B cell (primary cell): Measurements from ENCODE around the gene PRRG2. TPM values are rescaled to one million over a fixed set of nuclear protein-coding genes. Genes with fewer than 3 reads are reported as not detected.

Source experiments
- ATAC-seq: fragments of 200-7000 bp; cut with Tn5 transposase; one replicate; pipeline ENCODE4 v1.10.0; 2021; ENCODE audit warnings: low read depth, mild to moderate bottlenecking, moderate number of reproducible peaks, moderate library complexity
- CTCF ChIA-PET: fragments of 350-600 bp; sonication (Branson Sonifier 250); formaldehyde crosslinking; loops from one replicate; lab custom pipeline; 2021; ENCODE audit warnings: antibody characterized with exemption, inconsistent platforms; lab: Charles Lee
- POLR2A ChIA-PET: fragments of 350-600 bp; sonication (Branson Sonifier 250); formaldehyde crosslinking; loops from one replicate; lab custom pipeline; 2021; ENCODE audit warnings: antibody characterized with exemption; lab: Charles Lee
- DNase-seq: peaks from one replicate; pipeline ENCODE4 v3.0.0; 2013
- H2AFZ ChIP-seq: 2 replicates; pipeline ENCODE4 v1.6.1; 2012; ENCODE audit warnings: mild to moderate bottlenecking, low read depth, low read length; ENCODE audit not compliant: insufficient read depth, poor library complexity, severe bottlenecking
- H3K27ac ChIP-seq, 2 donors: 1 replicate in 1 of 2; 2 replicates in 1 of 2; pipeline ENCODE4 v1.5.1; 2012 to 2013; ENCODE audit warnings: low read length in 2 of 2, mild to moderate bottlenecking in 2 of 2, moderate library complexity in 1 of 2
- H3K27me3 ChIP-seq, 4 experiments: fragments of 200-600 bp in 1 of 4; sonication (generic) in 1 of 4; replicated peaks in 1 of 4; 1 replicate in 2 of 4; 2 replicates in 2 of 4; pipeline versions ENCODE4 v1.6.1 to v1.7.0; 2013 to 2016; ENCODE audit warnings: low read length in 3 of 4, mild to moderate bottlenecking in 2 of 4, mixed read lengths in 1 of 4, moderate library complexity in 1 of 4; ENCODE audit not compliant: insufficient read depth in 4 of 4, control insufficient read depth in 3 of 4; ENCODE audit errors: control extremely low read depth in 1 of 4
- H3K36me3 ChIP-seq, 2 experiments: replicated peaks in 1 of 2; 1 replicate in 1 of 2; 2 replicates in 1 of 2; pipeline versions ENCODE4 v1.6.1 to v1.7.1; 2013; ENCODE audit warnings: low read length in 1 of 2; ENCODE audit not compliant: insufficient read depth in 2 of 2, control insufficient read depth in 1 of 2; ENCODE audit errors: control extremely low read depth in 1 of 2, extremely low read depth in 1 of 2
- H3K4me1 ChIP-seq, 2 donors: fragments of 200-600 bp in 1 of 2; sonication (generic) in 1 of 2; 1 replicate in 1 of 2; 2 replicates in 1 of 2; pipeline versions ENCODE4 v1.5.1 to v1.6.1; 2013 to 2017; ENCODE audit warnings: low read length in 2 of 2; ENCODE audit not compliant: control insufficient read depth in 2 of 2, insufficient read depth in 2 of 2
- H3K4me2 ChIP-seq: replicated peaks from 2 replicates; pipeline ENCODE3; 2012; ENCODE audit warnings: mild to moderate bottlenecking, low read depth, low read length; ENCODE audit not compliant: poor library complexity, severe bottlenecking
- H3K4me3 ChIP-seq, 5 experiments: fragments of 200-600 bp in 1 of 5; sonication (generic) in 1 of 5; 1 replicate in 3 of 5; 2 replicates in 2 of 5; pipeline versions ENCODE4 v1.5.1 to v1.7.0; 2011 to 2016; ENCODE audit warnings: low read length in 4 of 5, mild to moderate bottlenecking in 4 of 5, low read depth in 2 of 5, control low read depth in 1 of 5, moderate library complexity in 1 of 5; ENCODE audit not compliant: insufficient read depth in 1 of 5; ENCODE audit errors: control extremely low read depth in 1 of 5, extremely low read depth in 1 of 5
- H3K79me2 ChIP-seq: fragments of 200-600 bp; sonication (generic); one replicate; pipeline ENCODE4 v1.6.0; 2016; ENCODE audit warnings: low read length; ENCODE audit not compliant: control insufficient read depth, insufficient read depth
- H3K9ac ChIP-seq: fragments of 200-600 bp; sonication (generic); 2 replicates; pipeline ENCODE4 v1.6.1; 2017; ENCODE audit warnings: mild to moderate bottlenecking, low read length, moderate library complexity
- H3K9me3 ChIP-seq, 3 donors: one replicate each; pipeline versions ENCODE4 v1.6.1 to v1.7.1; 2013; ENCODE audit warnings: low read length in 2 of 3; ENCODE audit not compliant: control insufficient read depth in 2 of 3, insufficient read depth in 1 of 3; ENCODE audit errors: control extremely low read depth in 1 of 3
- H4K20me1 ChIP-seq: 2 replicates; pipeline ENCODE4 v1.6.0; 2012; ENCODE audit warnings: mild to moderate bottlenecking, low read length; ENCODE audit not compliant: insufficient read depth, control insufficient read depth, poor library complexity, severe bottlenecking
- H3K27ac Mint-ChIP-seq: one replicate; pipeline ENCODE4 v1.8.0; 2021; ENCODE audit warnings: mixed read lengths
- H3K27me3 Mint-ChIP-seq: one replicate; pipeline ENCODE4 v1.8.0; 2021; ENCODE audit warnings: mixed read lengths
- H3K4me1 Mint-ChIP-seq: one replicate; pipeline ENCODE4 v1.8.0; 2021; ENCODE audit warnings: mixed read lengths
- H3K4me3 Mint-ChIP-seq: one replicate; pipeline ENCODE4 v1.8.0; 2021; ENCODE audit warnings: mixed read lengths
- H3K9me3 Mint-ChIP-seq: one replicate; pipeline ENCODE4 v1.8.0; 2022; ENCODE audit warnings: mixed read lengths; ENCODE audit not compliant: insufficient read depth
- CTCF ChIP-seq: fragments of 200-600 bp; IDR thresholded peaks from one replicate; pipeline ENCODE4 v1.8.0; 2022; ENCODE audit warnings: antibody characterized with exemption, mild to moderate bottlenecking
- EZH2 ChIP-seq: IDR thresholded peaks from 2 replicates; pipeline ENCODE4 v1.6.1; 2012; ENCODE audit warnings: borderline replicate concordance, low read depth, mild to moderate bottlenecking, moderate library complexity, low read length; ENCODE audit not compliant: insufficient read depth, poor library complexity, severe bottlenecking
- WGBS: methylation state at CpG from one replicate; pipeline ENCODE4 v1.1.5; 2013; ENCODE audit warnings: missing lambda C conversion rate; ENCODE audit not compliant: insufficient coverage; 5-methylcytosine and 5-hydroxymethylcytosine counted together
- intact Hi-C: fragments of 100-400 bp; cut with micrococcal nuclease; formaldehyde crosslinking; loops from one replicate; pipeline ENCODE4 v1.10.0; 2022
- polyA plus RNA-seq: library from polyadenylated mRNA; depleted of rRNA; stranded (reverse); fragments of >200 nt; gene quantifications from 2 replicates; pipeline ENCODE4 v1.2.3, GENCODE V29; 2012
- total RNA-seq, 2 donors: library from RNA; stranded (reverse); fragments of 120-200 nt in 1 of 2; gene quantifications; 1 replicate in 1 of 2; 2 replicates in 1 of 2; pipeline versions ENCODE4 v1.2.3 to v1.2.4, GENCODE V29; 2013 to 2022

The PRRG2 gene
- total and polyA plus RNA-seq, 2 donors (not counting 1 experiment from before 2014, with no cell fraction given): 1.1 to 4.4 TPM

- no peaks in the 10 kb centered on the region for H3K36me3 ChIP-seq
- no peak for TF ChIP-seq CTCF
- no peak for TF ChIP-seq EZH2
- no peaks in the 10 kb centered on the region for H4K20me1 ChIP-seq
- no peak overlapping the region for H3K4me2 ChIP-seq
- ChIA-PET CTCF (interaction anchor here (0.6 to 0.9 kb wide), 2 partner anchors 12 to 1249 kb away, joined by 3 read pairs; no protein-coding TSS in a partner anchor), POLR2A (no interaction called here)
- Mint-ChIP-seq H3K4me3 (no peak overlapping the region), H3K4me1 (peaks cover 20% of the 10 kb centered on the region), H3K27me3 (no peaks in the 10 kb centered on the region), H3K9me3 (no peaks in the 10 kb centered on the region), H3K27ac (no peak overlapping the region)
- H3K9me3 ChIP-seq: peaks cover 0 to 2% (median 0%) of the 10 kb centered on the region in 3 donors
- WGBS: 85% methylated on average over 2 of the region's 2 CpGs
- DNase-seq (no peak), ATAC-seq (no peak)
- H3K4me3 ChIP-seq: no peak overlapping the region
- H3K4me1 ChIP-seq: peaks cover 16 to 23% of the 10 kb centered on the region in 2 donors
- H3K9ac ChIP-seq: no peak overlapping the region
- peaks cover 21% of the 10 kb centered on the region for H3K79me2 ChIP-seq
- intact Hi-C loops: loop anchor here (10.0 kb wide), 1 partner anchor 442 kb away; the partner anchor contains the start of genes VRK3 and ZNF473
- no peaks in the 10 kb centered on the region for H3K27me3 ChIP-seq
- H3K27ac ChIP-seq: no peak overlapping the region
- no peak overlapping the region for H2AFZ ChIP-seq
These were observed 2.1 kb downstream of the PRRG2 start for GRCh38 chr19:49583239-49583638.

GRCh38 chr19:49585023-49585422 is 3.9 kb downstream of the PRRG2 start:
- Histone ChIP-seq H3K79me2 (peaks cover 4% of the 10 kb centered on the region), H3K9ac (no peak overlapping the region), H2AFZ (no peak overlapping the region), H3K4me1 (peaks cover 5 to 16% of the 10 kb centered on the region in 2 donors), H3K9me3 (peaks cover 0 to 2% (median 0%) of the 10 kb centered on the region in 3 donors), H3K27ac (no peak overlapping the region), H3K27me3 (no peaks in the 10 kb centered on the region), H4K20me1 (no peaks in the 10 kb centered on the region), H3K4me3 (no peak overlapping the region), H3K36me3 (no peaks in the 10 kb centered on the region), H3K4me2 (no peak overlapping the region)
- Mint-ChIP-seq H3K9me3 (no peaks in the 10 kb centered on the region), H3K27me3 (no peaks in the 10 kb centered on the region), H3K4me3 (no peak overlapping the region), H3K4me1 (peaks cover 10% of the 10 kb centered on the region), H3K27ac (no peak overlapping the region)
- no peak for DNase-seq
- CTCF ChIA-PET: interaction anchor here (1.3 kb wide), 1 partner anchor 39 kb away, joined by 4 read pairs; no protein-coding TSS in a partner anchor
- 88% methylated on average over 6 of the region's 8 CpGs for WGBS
- TF ChIP-seq EZH2: no peak
- no peak for TF ChIP-seq CTCF
- POLR2A ChIA-PET: no interaction called here
- intact Hi-C loops: loop anchor here (10.0 kb wide), 1 partner anchor 440 kb away; the partner anchor contains the start of genes VRK3 and ZNF473
- no peak for ATAC-seq
